IPS-NIHi11 (cell line): Measurements from ENCODE around the gene UBA1.
A peak's percentile ranks its signal among the peaks of the same experiment; 100 is the strongest.

Experiments used
- DNase-seq: peaks from one replicate; pipeline ENCODE4 v3.0.0; 2012; ENCODE audit warnings: mixed read lengths, low spot score

Gene UBA1

GRCh38 chrX:47193475-47194193 is at the start of gene UBA1:
UBA1 (plus strand) TSS chrX:47193829; CDS start chrX:47198803, 4,974 bp downstream.
- peak; percentile 77 for DNase-seq

- peak; percentile 49 for DNase-seq
Measured at GRCh38 chrX:47143894-47144625, 49.6 kb upstream of the UBA1 start.

GRCh38 chrX:47144626-47145394 is 48.8 kb upstream of the UBA1 start, which contains the start of the genes NDUFB11 and RBM10:
NDUFB11 (minus strand) TSS chrX:47144702; CDS start chrX:47144679, 23 bp downstream.
RBM10 (plus strand) TSS chrX:47145221; CDS start chrX:47147482, 2,261 bp downstream.
- peak; percentile 90 for DNase-seq

GRCh38 chrX:47145395-47146120 is 48.1 kb upstream of the UBA1 start:
- no peak for DNase-seq

- no peak for DNase-seq
Measured at GRCh38 chrX:47146121-47146935, 47.3 kb upstream of the UBA1 start.

GRCh38 chrX:47146936-47147859 is 46.4 kb upstream of the UBA1 start:
- no peak for DNase-seq

- no peak for DNase-seq
Measured at GRCh38 chrX:47148946-47149345, 44.7 kb upstream of the UBA1 start.

GRCh38 chrX:47151435-47151834 is 42.2 kb upstream of the UBA1 start:
- no peak for DNase-seq

- DNase-seq = no peak
Measured at GRCh38 chrX:47156611-47157520, 36.8 kb upstream of the UBA1 start.

GRCh38 chrX:47158131-47158530 is 35.5 kb upstream of the UBA1 start:
- DNase-seq = peak; percentile 44

GRCh38 chrX:47158781-47159180 is 34.8 kb upstream of the UBA1 start:
- DNase-seq = no peak

GRCh38 chrX:47160781-47161180 is 32.8 kb upstream of the UBA1 start:
- no peak for DNase-seq

- no peak for DNase-seq
Measured at GRCh38 chrX:47162927-47163583, 30.6 kb upstream of the UBA1 start.

GRCh38 chrX:47164420-47164819 is 29.2 kb upstream of the UBA1 start:
- DNase-seq = no peak

GRCh38 chrX:47166126-47166525 is 27.5 kb upstream of the UBA1 start:
- DNase-seq = no peak

GRCh38 chrX:47168495-47169073 is 25.0 kb upstream of the UBA1 start:
- no peak for DNase-seq

- no peak for DNase-seq
Measured at GRCh38 chrX:47169273-47169672, 24.4 kb upstream of the UBA1 start.
